HepG2 (cell line): ENCODE results near the gene ZNF618. TPM values are rescaled to one million over a fixed set of nuclear protein-coding genes. Genes with fewer than 3 reads are reported as not detected.

Experiments used
- ATAC-seq: fragments of 200-7000 bp; cut with Tn5 transposase; 3 replicates; pipeline ENCODE4 v1.9.1; 2020; ENCODE audit warnings: mild to moderate bottlenecking, moderate library complexity
- BruUV-seq: library from RNA; stranded (reverse); fragments of 400-500 nt; replicated peaks from 2 replicates; lab custom pipeline; 2021; lab: Mats Ljungman, UMichigan
- CTCF ChIA-PET: fragments of 300-600 bp; formaldehyde crosslinking; extraction: SDS; loops from one replicate; lab custom pipeline; 2021; ENCODE audit warnings: low total read pairs, inconsistent platforms, low intra/inter-chr PET ratio; lab: Yijun Ruan, JAX
- POLR2A ChIA-PET: fragments of 350-600 bp; sonication (Branson Sonifier 250); formaldehyde crosslinking; loops from one replicate; lab custom pipeline; 2020; ENCODE audit warnings: antibody characterized with exemption, inconsistent platforms; lab: Yijun Ruan, JAX
- DNase-seq: peaks from one replicate; pipeline ENCODE4 v3.0.0-alpha.2; 2015; ENCODE audit warnings: low spot score
- FAIRE-seq: peaks from 3 replicates; lab custom pipeline; 2011; peaks lifted over from hg19 to GRCh38; lab: Jason Lieb, UNC
- H2AFZ ChIP-seq: one replicate; pipeline ENCODE4 v1.6.1; 2011; ENCODE audit warnings: low read length, inconsistent platforms
- H3K27ac ChIP-seq: fragments of 300-600 bp; 3 replicates; pipeline ENCODE4 v1.8.0; 2011; ENCODE audit warnings: mixed run types, mild to moderate bottlenecking, mixed read lengths, low read length, inconsistent platforms; ENCODE audit not compliant: insufficient read depth; ENCODE audit errors: extremely low read length
- H3K27me3 ChIP-seq, 2 experiments: fragments of 200-600 bp in 1 of 2; 2 replicates in 1 of 2; 3 replicates in 1 of 2; pipeline versions ENCODE4 v1.6.0 to v1.8.0; 2011; ENCODE audit warnings: low read length in 2 of 2, mild to moderate bottlenecking in 2 of 2, moderate library complexity in 2 of 2, inconsistent platforms in 1 of 2; ENCODE audit not compliant: insufficient read depth in 2 of 2, control insufficient read depth in 1 of 2
- H3K36me3 ChIP-seq, 2 experiments: fragments of 200-600 bp in 1 of 2; replicated peaks in 1 of 2; 2 replicates in 1 of 2; 3 replicates in 1 of 2; pipeline versions ENCODE4 v1.5.1 to v1.8.0; 2011; ENCODE audit warnings: low read length in 2 of 2, inconsistent platforms in 1 of 2; ENCODE audit not compliant: insufficient read depth in 2 of 2, control insufficient read depth in 1 of 2
- H3K4me1 ChIP-seq: 2 replicates; pipeline ENCODE4 v1.5.1; 2012; ENCODE audit warnings: low read length, inconsistent platforms; ENCODE audit not compliant: insufficient read depth
- H3K4me2 ChIP-seq: 2 replicates; pipeline ENCODE4 v1.6.0; 2011; ENCODE audit warnings: low read depth, low read length, inconsistent platforms
- H3K4me3 ChIP-seq, 3 experiments: fragments of 200-600 bp in 1 of 3; sonication (generic), shearing (Covaris generic) in 1 of 3; replicated peaks in 1 of 3; 2 replicates each; pipeline ENCODE4 v1.5.1; 2011 to 2016; ENCODE audit warnings: low read length in 3 of 3, inconsistent platforms in 2 of 3, low read depth in 2 of 3, mild to moderate bottlenecking in 2 of 3, control low read depth in 1 of 3, mixed read lengths in 1 of 3; ENCODE audit not compliant: insufficient read depth in 1 of 3
- H3K79me2 ChIP-seq: one replicate; pipeline ENCODE4 v1.6.1; 2011; ENCODE audit warnings: low read length, inconsistent platforms; ENCODE audit not compliant: insufficient read depth
- H3K9ac ChIP-seq: 2 replicates; pipeline ENCODE4 v1.6.0; 2011; ENCODE audit warnings: mild to moderate bottlenecking, low read depth, low read length, inconsistent platforms; ENCODE audit not compliant: insufficient read depth
- H3K9me3 ChIP-seq: 2 replicates; pipeline ENCODE4 v1.5.1; 2012; ENCODE audit warnings: mild to moderate bottlenecking, low read length
- H4K20me1 ChIP-seq: 2 replicates; pipeline ENCODE4 v1.6.0; 2011; ENCODE audit warnings: inconsistent platforms, mild to moderate bottlenecking, low read length, moderate library complexity; ENCODE audit not compliant: insufficient read depth
- EP300 ChIP-seq, 3 experiments: sonication (generic) in 1 of 3; formaldehyde crosslinking in 1 of 3; IDR thresholded peaks; 2 replicates each; pipeline versions ENCODE4 v1.5.1 to v1.6.1; 2011 to 2020; ENCODE audit warnings: low read depth in 2 of 3, low read length in 2 of 3, borderline replicate concordance in 1 of 3, improper control_type of control experiment in 1 of 3, mild to moderate bottlenecking in 1 of 3, missing genetic modification reagents in 1 of 3, moderate library complexity in 1 of 3
- MNT ChIP-seq: fragments of 450-650 bp; IDR thresholded peaks from 2 replicates; pipeline ENCODE4 v1.6.1; 2016
- PRDM15 ChIP-seq: sonication (generic); formaldehyde crosslinking; IDR thresholded peaks from 2 replicates; pipeline ENCODE4 v1.4.0; 2020; ENCODE audit warnings: missing genetic modification reagents
- SNAI1 ChIP-seq: sonication (generic); formaldehyde crosslinking; IDR thresholded peaks from 2 replicates; pipeline ENCODE4 v1.5.0; 2020; ENCODE audit warnings: mild to moderate bottlenecking, missing genetic modification reagents, borderline replicate concordance
- THAP11 ChIP-seq: IDR thresholded peaks from 2 replicates; pipeline ENCODE4 v1.6.1; 2016; ENCODE audit warnings: missing biosample characterization, missing genetic modification reagents
- ZBTB26 ChIP-seq: IDR thresholded peaks from 2 replicates; pipeline ENCODE4 v1.6.1; 2016; ENCODE audit warnings: missing compliant biosample characterization, missing genetic modification reagents, borderline replicate concordance
- ZKSCAN8 ChIP-seq: IDR thresholded peaks from 2 replicates; pipeline ENCODE4 v1.6.1; 2016; ENCODE audit warnings: borderline replicate concordance, missing genetic modification reagents, missing compliant biosample characterization
- ZNF263 ChIP-seq: sonication (generic); formaldehyde crosslinking; IDR thresholded peaks from 2 replicates; pipeline ENCODE4 v1.4.0; 2020; ENCODE audit warnings: missing genetic modification reagents
- ZNF274 ChIP-seq: sonication (generic); formaldehyde crosslinking; IDR thresholded peaks from 2 replicates; pipeline ENCODE4 v1.5.1; 2020; ENCODE audit warnings: mild to moderate bottlenecking, missing genetic modification reagents
- ZNF619 ChIP-seq: sonication (generic); formaldehyde crosslinking; IDR thresholded peaks from 2 replicates; pipeline ENCODE4 v1.4.0; 2020; ENCODE audit warnings: mild to moderate bottlenecking, missing genetic modification reagents
- ZNF7 ChIP-seq: IDR thresholded peaks from 2 replicates; pipeline ENCODE4 v1.6.1; 2016; ENCODE audit warnings: missing biosample characterization, missing genetic modification reagents
- WGBS: methylation state at CpG from one replicate; pipeline ENCODE4 v1.1.6; 2017; ENCODE audit warnings: low lambda C conversion rate; 5-methylcytosine and 5-hydroxymethylcytosine counted together
- in situ Hi-C: cut with HindIII; loops from 2 replicates; pipeline ENCODE4 v1.10.0; 2017; ENCODE audit warnings: low pct_unique_long_range_greater_than_20kb; ENCODE audit not compliant: extremely low pct_ligation_motif_present
- intact Hi-C: fragments of 100-400 bp; cut with micrococcal nuclease; formaldehyde crosslinking; loops from one replicate; pipeline ENCODE4 v1.10.0; 2022; ENCODE audit not compliant: unreplicated experiment
- polyA plus RNA-seq, 8 experiments: library from polyadenylated mRNA; depleted of rRNA in 3 of 8; stranded (reverse) in 7 of 8; unstranded in 1 of 8; fragments of >200 nt; fragmentation: Illumina TruSeq in 4 of 8; extraction: Trizol in 4 of 8; gene quantifications; 2 replicates each; pipeline versions ENCODE4 v1.2.1 to v1.2.3, GENCODE V29; 2011 to 2016; ENCODE audit warnings: low read depth in 4 of 8, missing spikeins in 1 of 8, mixed read lengths in 1 of 8; ENCODE audit not compliant: insufficient read depth in 1 of 8
- total RNA-seq, 5 experiments: library from RNA; depleted of rRNA; stranded (reverse); fragments of >200 nt; fragmentation: Illumina TruSeq; extraction: Trizol; gene quantifications; 2 replicates each; pipeline ENCODE4 v1.2.3, GENCODE V29; 2016; ENCODE audit warnings: low read depth in 1 of 5

ZNF618 gene
- total and polyA plus RNA-seq, 2 of the 13 experiments (the other 11 are each of a cell fraction or from before 2014, with no cell fraction given): 0.07 TPM

DNA sequence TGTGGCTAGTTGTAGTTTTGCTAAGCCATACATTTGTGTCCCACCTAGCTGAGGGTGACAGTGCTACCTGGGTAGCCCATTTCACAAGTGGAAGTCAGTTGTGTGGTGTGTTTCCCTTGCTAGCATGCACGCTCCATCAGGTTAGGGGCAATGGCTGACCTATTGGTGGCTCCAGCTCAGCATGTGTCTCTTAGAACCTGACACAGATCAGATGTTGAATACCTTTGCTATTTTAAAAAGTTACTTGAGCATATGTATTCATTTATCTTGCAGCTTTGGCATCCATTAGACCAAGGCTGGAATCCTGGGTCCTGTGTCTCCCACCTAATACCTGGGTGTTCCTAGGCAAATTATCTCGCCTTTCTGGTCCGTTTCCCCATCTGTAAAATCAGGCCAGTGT is 44.8 kb downstream of the ZNF618 start (continued):
- no peak for TF ChIP-seq ZBTB26 (CRISPR knock-in tag)
- no peak for TF ChIP-seq SNAI1
- no peak for TF ChIP-seq ZNF619 (CRISPR knock-in tag)
- no peak for TF ChIP-seq EP300 (IDR thresholded peaks at IDR 0.05; ENCODE audit: low read depth in 2 of 2, low read length in 2 of 2)
- no peak for TF ChIP-seq EP300 (CRISPR knock-in tag; IDR thresholded peaks at IDR 0.05; ENCODE audit: borderline replicate concordance)
- no peak for TF ChIP-seq MNT

GRCh38 chr9:113921396-113921925 is 45.4 kb downstream of the ZNF618 start:
- intact Hi-C loops: no loop called here
- no TSS peak for BruUV-seq
- in situ Hi-C loops: no loop called here
- Histone ChIP-seq H3K36me3 (no peaks in the 10 kb centered on the region), H3K27me3 (0 out of 5 replicates have a peak, but pooled peaks cover 0 to 1% of the 10 kb centered on the region in 2 experiments), H3K4me1 (no peaks in the 10 kb centered on the region), H3K9ac (no peak overlapping the region), H4K20me1 (no peaks in the 10 kb centered on the region), H3K9me3 (0 out of 2 replicates have a peak, but pooled peaks cover 4% of the 10 kb centered on the region), H3K27ac (no peak overlapping the region), H2AFZ (no peak overlapping the region), H3K79me2 (no peaks in the 10 kb centered on the region), H3K4me3 (no peak overlapping the region), H3K4me2 (no peak overlapping the region)
- no peak for FAIRE-seq
- WGBS: 18% methylated on average over 3 of the region's 3 CpGs
- POLR2A ChIA-PET: no interaction called here
- DNase-seq: no peak
- TF ChIP-seq ZKSCAN8 (CRISPR knock-in tag): no peak
- TF ChIP-seq ZNF274 (CRISPR knock-in tag): no peak
- no peak for TF ChIP-seq THAP11 (CRISPR knock-in tag)
- TF ChIP-seq ZNF263 (CRISPR knock-in tag): no peak
- no peak for TF ChIP-seq ZNF7 (CRISPR knock-in tag)
- no peak for TF ChIP-seq PRDM15 (CRISPR knock-in tag)
- CTCF ChIA-PET: no interaction called here
- no peak for ATAC-seq
